ENCODE measurements around the gene HCRTR1.
A peak's percentile ranks its signal among the peaks of the same experiment; 100 is the strongest.

The HCRTR1 gene

GRCh38 chr1:31605908-31606427 lies 11.5 kb upstream of the HCRTR1 start:
- peak overlapping the region; percentile 18 for H3K27ac ChIP-seq
- no peak for TF ChIP-seq CTCF (IDR thresholded peaks at IDR 0.05; ENCODE audit: low read depth, low read length, missing control alignments)
- no peak overlapping the region for H3K4me3 ChIP-seq (ENCODE audit: low read depth, low read length)
- H3K36me3 ChIP-seq (replicated peaks), result no peaks in the 10 kb centered on the region
- no peaks in the 10 kb centered on the region for H3K27me3 ChIP-seq (replicated peaks)
- in situ Hi-C loops (cut with HindIII; ENCODE audit: low pct_ligation_motif_present, low sequenced_read_pairs), result no loop called here
- peak; percentile 78 for DNase-seq

GRCh38 chr1:31607360-31607759 lies 10.1 kb upstream of the HCRTR1 start:
- in situ Hi-C loops (cut with HindIII; ENCODE audit: low pct_ligation_motif_present, low sequenced_read_pairs), result no loop called here
- Histone ChIP-seq H3K4me3 (ENCODE audit: low read depth, low read length) (no peak overlapping the region), H3K36me3 (replicated peaks) (no peaks in the 10 kb centered on the region), H3K27me3 (replicated peaks) (no peaks in the 10 kb centered on the region), H3K27ac (no peak overlapping the region)
- TF ChIP-seq CTCF (IDR thresholded peaks at IDR 0.05; ENCODE audit: low read depth, low read length, missing control alignments), result no peak
- DNase-seq, result no peak

- H3K4me3 ChIP-seq (ENCODE audit: low read depth, low read length), result no peak overlapping the region
- no peaks in the 10 kb centered on the region for H3K36me3 ChIP-seq (replicated peaks)
- no peak for TF ChIP-seq CTCF (IDR thresholded peaks at IDR 0.05; ENCODE audit: low read depth, low read length, missing control alignments)
- H3K27me3 ChIP-seq (replicated peaks), result no peaks in the 10 kb centered on the region
- no peak for DNase-seq
- in situ Hi-C loops (cut with HindIII; ENCODE audit: low pct_ligation_motif_present, low sequenced_read_pairs), result no loop called here
- H3K27ac ChIP-seq, result no peak overlapping the region
Measured at GRCh38 chr1:31609514-31610118, 7.9 kb upstream of the HCRTR1 start.

GRCh38 chr1:31614414-31615005 lies 3.0 kb upstream of the HCRTR1 start:
- Histone ChIP-seq H3K27me3 (replicated peaks) (peaks cover 3% of the 10 kb centered on the region), H3K36me3 (replicated peaks) (no peaks in the 10 kb centered on the region), H3K4me3 (ENCODE audit: low read depth, low read length) (no peak overlapping the region), H3K27ac (no peak overlapping the region)
- DNase-seq, result no peak
- no peak for TF ChIP-seq CTCF (IDR thresholded peaks at IDR 0.05; ENCODE audit: low read depth, low read length, missing control alignments)
- in situ Hi-C loops (cut with HindIII; ENCODE audit: low pct_ligation_motif_present, low sequenced_read_pairs), result no loop called here

- TF ChIP-seq CTCF (IDR thresholded peaks at IDR 0.05; ENCODE audit: low read depth, low read length, missing control alignments), result no peak
- in situ Hi-C loops (cut with HindIII; ENCODE audit: low pct_ligation_motif_present, low sequenced_read_pairs), result no loop called here
- Histone ChIP-seq H3K36me3 (replicated peaks) (no peaks in the 10 kb centered on the region), H3K27me3 (replicated peaks) (peaks cover 3% of the 10 kb centered on the region), H3K4me3 (ENCODE audit: low read depth, low read length) (no peak overlapping the region), H3K27ac (no peak overlapping the region)
- DNase-seq, result no peak
Measured at GRCh38 chr1:31615414-31615813, 2.1 kb upstream of the HCRTR1 start.

Measured in brain microvascular endothelial cell (primary cell).